Neural progenitor cell (in vitro differentiated cells): Measurements from ENCODE around the gene VAV3. TPM values are rescaled to one million over a fixed set of nuclear protein-coding genes. Genes with fewer than 3 reads are reported as not detected.

ENCODE experiments used
- DNase-seq: peaks from one replicate; pipeline ENCODE4 v3.0.0-alpha.2; 2016; ENCODE audit warnings: low spot score
- H2AFZ ChIP-seq: fragments of 200-600 bp; sonication (generic); replicated peaks from 2 replicates; pipeline ENCODE4 v1.6.1; 2016; ENCODE audit warnings: antibody characterized with exemption
- H3F3A ChIP-seq: fragments of 200-600 bp; sonication (generic); 2 replicates; pipeline ENCODE4 v1.6.1; 2016; ENCODE audit warnings: antibody characterized with exemption, low read depth
- H3K27ac ChIP-seq: fragments of 200-600 bp; sonication (generic); 2 replicates; pipeline ENCODE4 v1.5.1; 2016; ENCODE audit warnings: mild to moderate bottlenecking
- H3K27me3 ChIP-seq: fragments of 200-600 bp; sonication (generic); 2 replicates; pipeline ENCODE4 v1.6.1; 2016; ENCODE audit warnings: mild to moderate bottlenecking, moderate library complexity
- H3K36me3 ChIP-seq: fragments of 200-600 bp; sonication (generic); 2 replicates; pipeline ENCODE4 v1.5.1; 2016
- H3K4me1 ChIP-seq: fragments of 200-600 bp; sonication (generic); 2 replicates; pipeline ENCODE4 v1.6.1; 2016; ENCODE audit warnings: mixed run types
- H3K4me2 ChIP-seq: fragments of 200-600 bp; sonication (generic); 2 replicates; pipeline ENCODE4 v1.6.1; 2016
- H3K4me3 ChIP-seq: fragments of 200-600 bp; sonication (generic); 2 replicates; pipeline ENCODE4 v1.5.1; 2016
- H3K79me2 ChIP-seq: fragments of 200-600 bp; sonication (generic); 2 replicates; pipeline ENCODE4 v1.6.1; 2016; ENCODE audit warnings: low read depth
- H3K9ac ChIP-seq: fragments of 200-600 bp; sonication (generic); 2 replicates; pipeline ENCODE4 v1.6.1; 2016
- H3K9me3 ChIP-seq: fragments of 200-600 bp; sonication (generic); 2 replicates; pipeline ENCODE4 v1.5.1; 2016; ENCODE audit warnings: low read depth
- H4K20me1 ChIP-seq: fragments of 200-600 bp; sonication (generic); 2 replicates; pipeline ENCODE4 v1.6.1; 2016; ENCODE audit warnings: low read depth
- H3K27ac Mint-ChIP-seq: 3 replicates; pipeline ENCODE4 v1.8.0; 2021; ENCODE audit warnings: mixed read lengths
- H3K27me3 Mint-ChIP-seq: 2 replicates; pipeline ENCODE4 v1.8.0; 2022; ENCODE audit warnings: low read depth, mild to moderate bottlenecking, inconsistent platforms, moderate library complexity, mixed read lengths; ENCODE audit not compliant: insufficient read depth
- H3K36me3 Mint-ChIP-seq: 3 replicates; pipeline ENCODE4 v1.8.0; 2021; ENCODE audit warnings: mixed read lengths
- H3K4me1 Mint-ChIP-seq: 3 replicates; pipeline ENCODE4 v1.8.0; 2021; ENCODE audit warnings: mixed read lengths
- H3K4me3 Mint-ChIP-seq: 3 replicates; pipeline ENCODE4 v1.8.0; 2021; ENCODE audit warnings: mild to moderate bottlenecking, moderate library complexity, mixed read lengths
- H3K9me3 Mint-ChIP-seq: 3 replicates; pipeline ENCODE4 v1.8.0; 2020; ENCODE audit warnings: mixed read lengths
- EZH2 ChIP-seq: fragments of 200-600 bp; sonication (generic); IDR thresholded peaks from 2 replicates; pipeline ENCODE4 v1.6.1; 2017; ENCODE audit warnings: antibody characterized with exemption, mild to moderate bottlenecking, moderate library complexity
- EZH2phosphoT487 ChIP-seq: fragments of 200-600 bp; sonication (generic); IDR thresholded peaks from 2 replicates; pipeline ENCODE4 v1.6.1; 2017; ENCODE audit warnings: antibody characterized with exemption
- total RNA-seq: library from RNA; depleted of rRNA; stranded (reverse); fragments of >200 nt; gene quantifications from 2 replicates; pipeline ENCODE4 v1.2.3, GENCODE V29; 2015; ENCODE audit warnings: low replicate concordance
- TF ChIP-seq, protein P1 (sequence below): fragments of 200-600 bp; sonication (generic); IDR thresholded peaks from 2 replicates; pipeline ENCODE4 v1.5.1; 2017; ENCODE audit warnings: antibody characterized with exemption, mild to moderate bottlenecking

The VAV3 gene
- total RNA-seq, 1 donor from 2014 or later, result 1.7 TPM

DNA sequence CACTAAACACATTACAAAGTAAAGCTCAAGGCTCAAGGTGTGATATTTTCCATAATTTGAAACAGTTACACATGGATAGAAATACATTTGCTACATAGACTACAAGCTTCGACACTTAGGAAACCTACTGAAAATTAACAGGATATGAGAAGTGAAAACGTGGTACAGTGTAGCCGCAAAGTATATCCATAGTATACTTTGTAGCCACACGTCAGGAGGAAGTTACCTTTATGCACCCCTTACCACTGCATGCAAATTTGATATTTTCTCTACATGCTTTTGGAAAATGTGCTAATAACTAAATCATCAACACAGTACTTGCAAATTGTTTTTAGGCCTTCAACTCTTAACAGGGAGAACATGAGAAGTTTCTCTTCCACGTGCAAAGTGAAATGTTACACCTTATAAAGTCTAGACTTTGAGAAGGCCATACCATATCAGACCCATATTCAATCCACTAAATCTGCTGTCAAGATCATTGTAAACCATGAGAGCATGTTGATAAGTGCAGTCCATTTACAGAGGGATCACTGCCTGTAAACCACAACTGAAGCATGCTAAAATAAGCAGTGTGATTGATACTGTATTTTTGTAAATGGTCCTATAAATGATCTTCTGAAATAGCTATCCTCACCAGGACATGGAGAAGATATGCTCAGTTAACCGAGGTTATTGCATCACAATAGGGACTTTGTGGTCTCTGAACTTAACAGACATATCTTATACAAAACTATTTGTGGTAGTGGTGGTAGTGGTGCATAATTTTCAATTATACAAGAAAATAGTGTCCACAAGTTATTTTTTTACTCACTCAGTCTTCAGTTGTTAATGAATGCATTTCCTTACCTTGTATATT, 64.7 kb downstream of the VAV3 start:
- peaks cover 9% of the 10 kb centered on the region for H3K4me1 Mint-ChIP-seq
- no peaks in the 10 kb centered on the region for H3K36me3 Mint-ChIP-seq

DNA sequence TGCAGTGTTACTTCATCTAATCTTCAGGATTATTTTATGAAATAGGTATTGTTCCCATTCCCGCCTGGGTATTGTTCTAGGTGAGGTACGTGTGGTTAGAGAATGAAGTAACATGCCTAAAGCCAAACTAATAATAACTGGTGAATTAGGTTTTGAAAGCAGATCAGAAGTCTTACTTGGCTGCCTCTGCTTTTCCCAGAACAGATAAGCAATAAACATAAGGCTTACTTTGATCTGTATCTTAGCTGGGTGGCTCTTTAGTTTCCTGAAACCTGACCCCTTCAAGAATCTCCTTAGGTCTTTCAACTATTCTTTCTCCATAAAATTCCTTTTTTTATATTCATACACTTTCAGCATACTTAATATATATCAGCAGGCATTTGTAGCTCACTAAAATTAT, 65.3 kb downstream of the VAV3 start:
- TF ChIP-seq EZH2 (no peak), EZH2phosphoT487 (no peak)
- TF ChIP-seq, protein P1, sequence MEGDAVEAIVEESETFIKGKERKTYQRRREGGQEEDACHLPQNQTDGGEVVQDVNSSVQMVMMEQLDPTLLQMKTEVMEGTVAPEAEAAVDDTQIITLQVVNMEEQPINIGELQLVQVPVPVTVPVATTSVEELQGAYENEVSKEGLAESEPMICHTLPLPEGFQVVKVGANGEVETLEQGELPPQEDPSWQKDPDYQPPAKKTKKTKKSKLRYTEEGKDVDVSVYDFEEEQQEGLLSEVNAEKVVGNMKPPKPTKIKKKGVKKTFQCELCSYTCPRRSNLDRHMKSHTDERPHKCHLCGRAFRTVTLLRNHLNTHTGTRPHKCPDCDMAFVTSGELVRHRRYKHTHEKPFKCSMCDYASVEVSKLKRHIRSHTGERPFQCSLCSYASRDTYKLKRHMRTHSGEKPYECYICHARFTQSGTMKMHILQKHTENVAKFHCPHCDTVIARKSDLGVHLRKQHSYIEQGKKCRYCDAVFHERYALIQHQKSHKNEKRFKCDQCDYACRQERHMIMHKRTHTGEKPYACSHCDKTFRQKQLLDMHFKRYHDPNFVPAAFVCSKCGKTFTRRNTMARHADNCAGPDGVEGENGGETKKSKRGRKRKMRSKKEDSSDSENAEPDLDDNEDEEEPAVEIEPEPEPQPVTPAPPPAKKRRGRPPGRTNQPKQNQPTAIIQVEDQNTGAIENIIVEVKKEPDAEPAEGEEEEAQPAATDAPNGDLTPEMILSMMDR, result no peak

More for the DNA sequence above, 64.7 kb downstream of the VAV3 start:
- H3F3A ChIP-seq, result no peaks in the 10 kb centered on the region
- TF ChIP-seq EZH2, result no peak
- TF ChIP-seq, protein P1, result no peak
- no peak for TF ChIP-seq EZH2phosphoT487
- Mint-ChIP-seq H3K9me3 (no peaks in the 10 kb centered on the region), H3K4me3 (no peak overlapping the region), H3K27ac (no peak overlapping the region), H3K27me3 (no peaks in the 10 kb centered on the region)
- H3K4me2 ChIP-seq, result no peak overlapping the region
- no peak overlapping the region for H3K27ac ChIP-seq
- no peaks in the 10 kb centered on the region for H3K4me1 ChIP-seq
- no peak overlapping the region for H3K4me3 ChIP-seq
- H2AFZ ChIP-seq, result no peak overlapping the region
- H3K36me3 ChIP-seq, result no peaks in the 10 kb centered on the region
- H3K9ac ChIP-seq, result no peak overlapping the region
- DNase-seq, result no peak
- H3K27me3 ChIP-seq, result no peaks in the 10 kb centered on the region
- H3K79me2 ChIP-seq, result no peaks in the 10 kb centered on the region
- no peaks in the 10 kb centered on the region for H4K20me1 ChIP-seq
- no peaks in the 10 kb centered on the region for H3K9me3 ChIP-seq

DNA sequence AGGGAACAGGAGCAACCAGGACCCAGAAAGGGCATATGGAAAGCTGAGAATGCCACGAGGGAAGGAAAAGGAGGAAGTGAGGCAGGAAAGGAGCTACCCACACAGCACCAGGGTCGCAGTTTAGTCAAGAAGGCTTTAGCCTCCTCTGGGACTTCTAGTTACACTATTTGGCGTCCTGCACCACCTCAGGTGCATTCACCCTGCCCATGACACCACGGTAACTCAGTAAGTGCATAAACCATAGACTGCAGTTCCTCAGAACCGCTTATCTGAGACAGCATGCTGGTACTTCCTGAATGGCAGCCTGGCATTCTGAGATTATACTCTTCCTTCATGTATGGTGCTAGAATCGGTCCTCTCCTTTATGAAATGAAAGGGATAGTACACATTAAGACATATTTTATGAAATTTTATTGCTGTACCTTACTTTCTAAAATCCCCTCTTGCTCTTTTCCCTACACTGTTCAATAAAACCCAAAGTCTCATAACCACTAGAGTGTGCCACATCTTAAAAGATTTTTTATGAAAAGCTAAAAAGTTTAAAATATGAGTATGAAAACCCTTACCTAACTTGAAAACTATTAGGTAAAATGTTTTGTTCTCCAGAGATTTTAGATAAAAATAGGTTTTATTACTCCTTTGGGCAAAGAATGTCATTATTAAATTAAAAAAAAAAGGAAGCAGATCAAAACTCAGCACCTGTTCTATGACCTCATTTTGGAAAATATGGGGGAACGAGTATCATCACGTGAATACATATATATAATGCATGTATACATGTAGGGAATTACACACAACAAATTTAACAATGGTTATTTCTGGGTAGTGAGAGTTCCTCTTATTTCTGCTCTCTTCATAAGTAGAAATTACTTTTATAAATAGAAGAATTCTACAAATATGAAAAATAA, 67.3 kb downstream of the VAV3 start:
- H3K4me3 ChIP-seq, result no peak overlapping the region
- H3K27ac ChIP-seq, result no peak overlapping the region
- H3K79me2 ChIP-seq, result no peaks in the 10 kb centered on the region
- Mint-ChIP-seq H3K4me1 (peaks cover 9% of the 10 kb centered on the region), H3K36me3 (peaks cover 2% of the 10 kb centered on the region), H3K27me3 (peaks cover 2% of the 10 kb centered on the region), H3K9me3 (peaks cover 3% of the 10 kb centered on the region), H3K27ac (no peak overlapping the region), H3K4me3 (no peak overlapping the region)
- H3K27me3 ChIP-seq, result no peaks in the 10 kb centered on the region
- no peak overlapping the region for H3K4me2 ChIP-seq
- no peaks in the 10 kb centered on the region for H3K36me3 ChIP-seq
- no peaks in the 10 kb centered on the region for H3K4me1 ChIP-seq
- TF ChIP-seq EZH2, result no peak
- TF ChIP-seq, protein P1, result no peak
- TF ChIP-seq EZH2phosphoT487, result no peak
- H4K20me1 ChIP-seq, result no peaks in the 10 kb centered on the region
- no peak overlapping the region for H3K9ac ChIP-seq
- no peak overlapping the region for H2AFZ ChIP-seq
- DNase-seq, result no peak
- H3F3A ChIP-seq, result no peaks in the 10 kb centered on the region
- no peaks in the 10 kb centered on the region for H3K9me3 ChIP-seq

More for the DNA sequence above, 65.3 kb downstream of the VAV3 start:
- Histone ChIP-seq H3K36me3 (no peaks in the 10 kb centered on the region), H3K27me3 (no peaks in the 10 kb centered on the region), H3K9ac (no peak overlapping the region), H2AFZ (no peak overlapping the region), H3K4me2 (no peak overlapping the region), H3K9me3 (no peaks in the 10 kb centered on the region), H3K4me1 (no peaks in the 10 kb centered on the region), H4K20me1 (no peaks in the 10 kb centered on the region), H3K4me3 (no peak overlapping the region), H3F3A (no peaks in the 10 kb centered on the region), H3K27ac (no peak overlapping the region), H3K79me2 (no peaks in the 10 kb centered on the region)
- DNase-seq, result no peak
- Mint-ChIP-seq H3K4me3 (no peak overlapping the region), H3K27me3 (no peaks in the 10 kb centered on the region), H3K27ac (no peak overlapping the region), H3K9me3 (no peaks in the 10 kb centered on the region), H3K4me1 (peaks cover 9% of the 10 kb centered on the region), H3K36me3 (no peaks in the 10 kb centered on the region)
